NCI-H526 (cell line): ENCODE data around the gene PGA4.

Source experiments
- DNase-seq, 2 experiments: peaks; one replicate each; lab custom pipeline; 2025; lab: John Stamatoyannopoulos, UW

PGA4 gene

DNA sequence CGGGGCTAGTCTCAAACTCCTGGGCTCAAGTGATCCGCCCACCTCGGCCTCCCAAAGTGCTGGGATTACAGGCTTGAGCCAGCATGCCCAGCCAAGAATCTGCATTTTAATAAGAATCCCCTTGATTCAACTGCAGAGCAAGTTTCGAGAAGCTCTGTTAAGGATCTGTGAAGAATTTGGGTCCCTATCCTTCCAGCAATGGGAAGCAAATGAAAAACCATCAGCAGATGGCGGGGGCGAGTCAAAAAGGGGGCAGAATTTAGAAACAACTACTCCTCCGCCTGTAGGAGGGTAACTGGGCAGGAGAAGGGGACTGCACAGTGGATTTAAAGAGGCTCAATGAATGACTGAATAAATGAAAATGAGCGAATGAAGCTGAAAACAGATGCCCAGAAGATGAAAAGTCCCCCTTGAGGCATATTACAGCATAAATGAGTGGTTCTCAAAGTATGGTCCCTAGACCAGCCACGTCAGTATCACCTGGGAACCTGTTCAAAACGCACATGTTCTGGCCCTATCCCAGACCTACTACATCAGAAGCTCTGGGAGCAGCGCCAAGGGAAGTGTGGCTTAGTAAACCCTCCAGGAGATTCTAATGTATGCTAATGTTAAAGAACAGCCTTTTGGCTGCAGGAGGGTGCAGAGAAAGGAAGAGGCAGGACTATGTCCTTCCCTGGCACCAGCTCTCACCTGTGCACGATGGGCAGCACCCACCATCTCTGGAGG lies 58.0 kb downstream of the PGA4 start:
- DNase-seq, result no peak

DNA sequence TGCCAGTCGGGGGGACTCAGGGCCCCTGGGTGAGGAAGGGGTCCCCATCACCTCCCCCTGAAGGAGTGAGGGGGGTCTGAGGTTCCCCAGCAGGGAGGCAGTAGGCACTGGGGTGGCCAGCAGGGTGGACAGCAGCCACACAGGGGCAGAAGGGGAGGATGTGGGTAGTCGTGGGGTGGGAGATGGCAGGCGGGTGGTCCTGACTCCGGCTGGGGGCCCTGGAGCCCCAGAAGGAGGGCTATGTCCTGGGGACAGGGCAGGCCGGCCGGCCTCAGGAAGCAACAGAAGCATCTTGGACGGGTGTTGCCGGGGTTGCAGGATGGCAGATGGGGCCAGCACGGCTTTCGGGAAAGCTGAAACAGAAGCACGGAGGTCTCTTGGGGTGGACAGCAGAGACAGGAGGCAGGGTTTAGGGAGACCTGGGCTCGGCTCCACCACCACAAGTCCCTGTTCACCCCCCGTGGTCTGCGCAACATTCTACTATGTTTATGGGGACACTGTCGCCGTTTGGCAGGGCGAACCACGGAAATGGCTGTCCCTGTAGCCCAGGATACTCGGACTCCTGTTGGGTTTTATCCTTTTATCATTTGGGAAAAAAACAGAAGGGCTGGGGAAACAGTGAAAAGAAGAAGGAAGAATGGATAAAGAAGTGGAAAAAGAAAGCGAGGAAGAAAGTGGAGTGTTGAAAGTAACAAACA lies 58.9 kb downstream of the PGA4 start:
- DNase-seq, result no peak
